Measurements from ENCODE around the gene DTNB.
"Not testable (repeated sequence)": the region's sequence is repeated elsewhere in the genome, so short reads cannot be mapped to it uniquely, and the experiment has no call there.

The DTNB gene

GRCh38 chr2:25424426-25425028 is 248.8 kb downstream of the DTNB start:
- in situ Hi-C loops (cut with MboI; ENCODE audit: low sequenced_read_pairs): no loop called here

GRCh38 chr2:25421820-25422411 is 251.5 kb downstream of the DTNB start:
- in situ Hi-C loops (cut with MboI; ENCODE audit: low sequenced_read_pairs): no loop called here

- in situ Hi-C loops (cut with MboI; ENCODE audit: low sequenced_read_pairs): no loop called here
Measured at GRCh38 chr2:25421289-25421688, 252.1 kb downstream of the DTNB start.

GRCh38 chr2:25420820-25421237 is 252.5 kb downstream of the DTNB start:
- in situ Hi-C loops (cut with MboI; ENCODE audit: low sequenced_read_pairs): no loop called here

- in situ Hi-C loops (cut with MboI; ENCODE audit: low sequenced_read_pairs): no loop called here
Measured at GRCh38 chr2:25419678-25420242, 253.6 kb downstream of the DTNB start.

GRCh38 chr2:25418944-25419677 is 254.3 kb downstream of the DTNB start:
- in situ Hi-C loops (cut with MboI; ENCODE audit: low sequenced_read_pairs): no loop called here

GRCh38 chr2:25417715-25418369 is 255.5 kb downstream of the DTNB start:
- in situ Hi-C loops (cut with MboI; ENCODE audit: low sequenced_read_pairs): no loop called here

GRCh38 chr2:25416674-25417073 is 256.7 kb downstream of the DTNB start:
- in situ Hi-C loops (cut with MboI; ENCODE audit: low sequenced_read_pairs): no loop called here

- in situ Hi-C loops (cut with MboI; ENCODE audit: low sequenced_read_pairs): no loop called here
Measured at GRCh38 chr2:25414781-25415180, 258.6 kb downstream of the DTNB start.

GRCh38 chr2:25413409-25413808 is 260.0 kb downstream of the DTNB start:
- in situ Hi-C loops (cut with MboI; ENCODE audit: low sequenced_read_pairs): not testable (repeated sequence)

- in situ Hi-C loops (cut with MboI; ENCODE audit: low sequenced_read_pairs): no loop called here
Measured at GRCh38 chr2:25411753-25412152, 261.6 kb downstream of the DTNB start.

- in situ Hi-C loops (cut with MboI; ENCODE audit: low sequenced_read_pairs): no loop called here
Measured at GRCh38 chr2:25411281-25411680, 262.1 kb downstream of the DTNB start.

GRCh38 chr2:25410370-25410769 is 263.0 kb downstream of the DTNB start:
- in situ Hi-C loops (cut with MboI; ENCODE audit: low sequenced_read_pairs): no loop called here

GRCh38 chr2:25409468-25409867 is 263.9 kb downstream of the DTNB start:
- in situ Hi-C loops (cut with MboI; ENCODE audit: low sequenced_read_pairs): no loop called here

- in situ Hi-C loops (cut with MboI; ENCODE audit: low sequenced_read_pairs): no loop called here
Measured at GRCh38 chr2:25409044-25409443, 264.3 kb downstream of the DTNB start.

GRCh38 chr2:25405611-25406295 is 267.6 kb downstream of the DTNB start:
- in situ Hi-C loops (cut with MboI; ENCODE audit: low sequenced_read_pairs): no loop called here

GRCh38 chr2:25403120-25403760 is 270.1 kb downstream of the DTNB start:
- in situ Hi-C loops (cut with MboI; ENCODE audit: low sequenced_read_pairs): not testable (repeated sequence)

GRCh38 chr2:25402477-25402876 is 270.9 kb downstream of the DTNB start:
- in situ Hi-C loops (cut with MboI; ENCODE audit: low sequenced_read_pairs): no loop called here

- in situ Hi-C loops (cut with MboI; ENCODE audit: low sequenced_read_pairs): no loop called here
Measured at GRCh38 chr2:25401307-25402026, 271.9 kb downstream of the DTNB start.

All from HL-60/S4 treated with phorbol 12-myristate 13-acetate at 8.2 ng/mL for 4 days and 3 days (cell line).